ENCODE data around the gene TMEM125.

The TMEM125 gene

GRCh38 chr1:43275826-43276620, 6.2 kb downstream of the TMEM125 start:
- no peak for DNase-seq

- no peak for DNase-seq
Observed at GRCh38 chr1:43276673-43277072, 6.9 kb downstream of the TMEM125 start.

- no peak for DNase-seq
Observed at GRCh38 chr1:43277116-43277876, 7.5 kb downstream of the TMEM125 start.

GRCh38 chr1:43279161-43279560, 9.4 kb downstream of the TMEM125 start:
- DNase-seq, result no peak

- no peak for DNase-seq
Observed at GRCh38 chr1:43279666-43280065, 9.9 kb downstream of the TMEM125 start.

GRCh38 chr1:43280692-43281091, 10.9 kb downstream of the TMEM125 start:
- DNase-seq, result no peak

GRCh38 chr1:43282220-43283195, 12.7 kb downstream of the TMEM125 start:
- no peak for DNase-seq

GRCh38 chr1:43284065-43284464, 14.3 kb downstream of the TMEM125 start:
- DNase-seq, result no peak

- DNase-seq, result no peak
Observed at GRCh38 chr1:43284546-43285110, 14.8 kb downstream of the TMEM125 start.

GRCh38 chr1:43285269-43285990, 15.6 kb downstream of the TMEM125 start, which contains the start of gene C1orf210:
Gene C1orf210, minus strand, starts transcription at chr1:43285581. Its CDS starts 2,311 bp downstream, at chr1:43283270.
- DNase-seq, result no peak

- DNase-seq, result no peak
Observed at GRCh38 chr1:43286115-43286514, 16.3 kb downstream of the TMEM125 start.

GRCh38 chr1:43286533-43286932, 16.8 kb downstream of the TMEM125 start:
- DNase-seq, result no peak

- DNase-seq, result no peak
Observed at GRCh38 chr1:43288058-43288784, 18.4 kb downstream of the TMEM125 start.

GRCh38 chr1:43288785-43289706, 19.3 kb downstream of the TMEM125 start:
- DNase-seq, result no peak

- no peak for DNase-seq
Observed at GRCh38 chr1:43292216-43292615, 22.4 kb downstream of the TMEM125 start.

- no peak for DNase-seq
Observed at GRCh38 chr1:43292679-43293078, 22.9 kb downstream of the TMEM125 start.

GRCh38 chr1:43293176-43293575, 23.4 kb downstream of the TMEM125 start:
- DNase-seq, result no peak

- DNase-seq, result no peak
Observed at GRCh38 chr1:43293896-43294760, 24.3 kb downstream of the TMEM125 start.

GRCh38 chr1:43294761-43295160, 25.0 kb downstream of the TMEM125 start:
- DNase-seq, result no peak

All from GF-D8 (cell line).